Large intestine (tissue), 3 donors: ENCODE results near the gene FSD1. TPM values are rescaled to one million over a fixed set of nuclear protein-coding genes. Genes with fewer than 3 reads are reported as not detected.
"Not testable (repeated sequence)": the region's sequence is repeated elsewhere in the genome, so short reads cannot be mapped to it uniquely, and the experiment has no call there.

Source experiments
- DNase-seq, 2 donors: peaks; one replicate each; pipeline versions ENCODE4 v3.0.0 to v3.0.0-alpha.2; 2013
- H3K27ac ChIP-seq: one replicate; pipeline ENCODE4 v1.5.1; 2013; ENCODE audit warnings: low read length
- H3K27me3 ChIP-seq: 2 replicates; pipeline ENCODE4 v1.6.1; 2013; ENCODE audit warnings: low read length; ENCODE audit not compliant: control insufficient read depth, insufficient read depth
- H3K36me3 ChIP-seq: 2 replicates; pipeline ENCODE4 v1.6.1; 2013; ENCODE audit warnings: low read length; ENCODE audit not compliant: control insufficient read depth, insufficient read depth
- H3K4me1 ChIP-seq: one replicate; pipeline ENCODE4 v1.6.1; 2013; ENCODE audit warnings: low read length; ENCODE audit not compliant: control insufficient read depth, insufficient read depth
- H3K4me3 ChIP-seq: one replicate; pipeline ENCODE4 v1.5.1; 2013; ENCODE audit warnings: low read length
- H3K9me3 ChIP-seq: one replicate; pipeline ENCODE4 v1.6.1; 2013; ENCODE audit warnings: mild to moderate bottlenecking, low read depth, low read length, moderate library complexity; ENCODE audit not compliant: control insufficient read depth
- WGBS: methylation state at CpG from one replicate; pipeline ENCODE4 v1.1.5; 2013; ENCODE audit warnings: low lambda C conversion rate; ENCODE audit not compliant: insufficient coverage; 5-methylcytosine and 5-hydroxymethylcytosine counted together
- polyA plus RNA-seq: library from polyadenylated mRNA; unstranded; fragments of 120-200 nt; gene quantifications from one replicate; pipeline ENCODE4 v1.2.1, GENCODE V29; 2013

FSD1 gene
- polyA plus RNA-seq, 1 donor = 5.1 TPM

- H3K27ac ChIP-seq = no peak overlapping the region
- H3K27me3 ChIP-seq = no peaks in the 10 kb centered on the region
- H3K4me3 ChIP-seq = no peak overlapping the region
- no peak for DNase-seq
- H3K36me3 ChIP-seq = peaks cover 34% of the 10 kb centered on the region
- no peaks in the 10 kb centered on the region for H3K4me1 ChIP-seq
- H3K9me3 ChIP-seq = no peaks in the 10 kb centered on the region
- no CpG with 5 or more reads among the region's 13 CpGs for WGBS
Measured at GRCh38 chr19:4268816-4269430, 35.5 kb upstream of the FSD1 start.

DNA sequence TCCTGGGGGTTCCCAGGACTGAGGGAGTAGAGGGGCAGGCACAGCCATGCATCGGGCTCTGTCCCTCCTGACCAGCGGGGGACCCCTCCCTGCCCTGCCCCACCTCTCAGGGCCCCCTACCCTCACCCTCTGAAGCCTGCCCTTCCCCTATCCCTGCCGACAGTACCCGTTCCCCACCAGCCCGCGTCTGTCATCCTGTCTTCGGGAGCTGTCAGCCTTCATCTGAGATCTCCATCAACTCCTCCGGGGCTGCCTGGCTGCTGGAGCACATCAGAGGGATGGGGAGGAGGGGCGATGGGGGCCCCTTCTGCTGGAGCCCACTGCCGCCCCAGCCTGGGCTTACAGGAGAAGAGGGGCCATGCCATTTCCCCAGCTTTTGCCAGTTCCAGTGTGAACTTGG, 31.5 kb upstream of the FSD1 start:
- no CpG with 5 or more reads among the region's 10 CpGs for WGBS
- Histone ChIP-seq H3K4me1 (no peaks in the 10 kb centered on the region), H3K36me3 (peaks cover 18% of the 10 kb centered on the region), H3K27me3 (peaks cover 11% of the 10 kb centered on the region), H3K4me3 (no peak overlapping the region), H3K9me3 (no peaks in the 10 kb centered on the region), H3K27ac (no peak overlapping the region)
- DNase-seq = no peak

- H3K9me3 ChIP-seq, H3K27ac ChIP-seq: not testable (repeated sequence)
Measured at GRCh38 chr19:4274321-4274686, 30.1 kb upstream of the FSD1 start.

GRCh38 chr19:4277191-4277696, 27.2 kb upstream of the FSD1 start:
- no peak overlapping the region for H3K27ac ChIP-seq
- H3K9me3 ChIP-seq = no peaks in the 10 kb centered on the region
- no peaks in the 10 kb centered on the region for H3K4me1 ChIP-seq
- no peaks in the 10 kb centered on the region for H3K36me3 ChIP-seq
- no peak overlapping the region for H3K4me3 ChIP-seq
- no CpG with 5 or more reads among the region's 16 CpGs for WGBS
- DNase-seq = no peak
- H3K27me3 ChIP-seq = peaks cover 47% of the 10 kb centered on the region

More at GRCh38 chr19:4274321-4274686, 30.1 kb upstream of the FSD1 start:
- H3K4me1 ChIP-seq, DNase-seq, H3K36me3 ChIP-seq, H3K4me3 ChIP-seq: not testable (repeated sequence)
- WGBS = no CpG with 5 or more reads among the region's 6 CpGs
- peaks cover 22% of the 10 kb centered on the region for H3K27me3 ChIP-seq

- peaks cover 51% of the 10 kb centered on the region for H3K27me3 ChIP-seq
- H3K4me1 ChIP-seq = no peaks in the 10 kb centered on the region
- no peak overlapping the region for H3K27ac ChIP-seq
- no peak overlapping the region for H3K4me3 ChIP-seq
- WGBS = no CpG with 5 or more reads among the region's 4 CpGs
- DNase-seq = no peak
- H3K9me3 ChIP-seq = no peaks in the 10 kb centered on the region
- no peaks in the 10 kb centered on the region for H3K36me3 ChIP-seq
Measured at GRCh38 chr19:4278010-4278409, 26.4 kb upstream of the FSD1 start.

DNA sequence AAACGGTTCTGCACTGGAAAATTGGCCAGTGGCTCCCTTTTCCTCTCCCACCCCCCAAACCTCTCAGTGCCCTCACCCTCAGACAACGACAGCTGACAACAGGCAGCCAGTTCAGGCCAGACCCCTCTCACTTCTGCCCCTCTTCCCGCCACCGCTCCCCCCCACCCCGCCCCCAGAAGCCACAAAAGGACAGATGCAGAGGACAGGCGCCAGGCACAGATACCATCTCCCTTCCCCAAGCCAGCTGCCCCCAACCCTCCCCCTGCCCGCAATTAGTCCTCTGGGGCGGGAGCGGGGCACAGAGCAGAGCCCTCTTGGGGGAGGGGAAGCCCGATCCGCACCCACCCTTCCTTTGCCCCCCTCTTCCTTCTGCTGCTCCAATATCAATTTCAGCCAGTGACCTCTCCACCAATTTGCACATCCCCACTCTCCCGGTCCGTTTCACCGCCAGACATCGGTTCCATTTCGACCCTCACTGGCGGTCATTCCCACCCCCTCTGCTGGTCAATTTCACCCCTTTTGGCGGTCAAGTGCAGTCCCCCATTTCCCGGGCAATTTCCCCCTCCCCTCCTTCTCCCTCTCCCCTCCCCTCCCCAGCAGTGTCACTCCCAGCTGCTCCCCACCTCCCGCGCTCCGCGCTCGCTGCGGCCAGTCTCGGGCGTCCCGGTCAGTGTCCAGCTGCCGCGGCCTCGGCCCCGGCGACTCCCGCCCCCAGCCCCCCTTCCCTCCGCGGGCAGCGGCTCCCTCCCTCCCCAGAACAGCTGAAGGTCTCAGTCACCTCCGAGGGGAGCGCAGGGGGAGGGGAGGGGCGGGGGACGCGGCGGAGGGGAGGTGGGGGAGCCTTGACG, 25.8 kb upstream of the FSD1 start, which contains the start of gene SHD:
SHD (plus strand) TSS at position 848 of the 848 bp plus-strand sequence. CDS start 798 bp downstream, outside the sequence.
- no peak for DNase-seq
- Histone ChIP-seq H3K27me3 (peaks cover 52% of the 10 kb centered on the region), H3K36me3 (no peaks in the 10 kb centered on the region), H3K4me3 (peak within 1 kb of the TSS; percentile 10), H3K4me1 (no peaks in the 10 kb centered on the region), H3K9me3 (no peaks in the 10 kb centered on the region), H3K27ac (no peak within 1 kb of the TSS)
- WGBS = 4% methylated on average over 4 of the region's 44 CpGs

GRCh38 chr19:4279267-4279529, 25.2 kb upstream of the FSD1 start:
- no peak overlapping the region for H3K27ac ChIP-seq
- no peaks in the 10 kb centered on the region for H3K36me3 ChIP-seq
- no peaks in the 10 kb centered on the region for H3K4me1 ChIP-seq
- peaks cover 52% of the 10 kb centered on the region for H3K27me3 ChIP-seq
- peak overlapping the region; percentile 10 for H3K4me3 ChIP-seq
- DNase-seq = no peak
- no peaks in the 10 kb centered on the region for H3K9me3 ChIP-seq
- WGBS = no CpG with 5 or more reads among the region's 30 CpGs

- WGBS = 0% methylated on average over 3 of the region's 71 CpGs
- Histone ChIP-seq H3K9me3 (no peaks in the 10 kb centered on the region), H3K27ac (no peak overlapping the region), H3K36me3 (no peaks in the 10 kb centered on the region), H3K4me1 (no peaks in the 10 kb centered on the region), H3K27me3 (peaks cover 52% of the 10 kb centered on the region), H3K4me3 (no peak overlapping the region)
- DNase-seq = no peak
Measured at GRCh38 chr19:4279530-4280422, 24.6 kb upstream of the FSD1 start.

DNA sequence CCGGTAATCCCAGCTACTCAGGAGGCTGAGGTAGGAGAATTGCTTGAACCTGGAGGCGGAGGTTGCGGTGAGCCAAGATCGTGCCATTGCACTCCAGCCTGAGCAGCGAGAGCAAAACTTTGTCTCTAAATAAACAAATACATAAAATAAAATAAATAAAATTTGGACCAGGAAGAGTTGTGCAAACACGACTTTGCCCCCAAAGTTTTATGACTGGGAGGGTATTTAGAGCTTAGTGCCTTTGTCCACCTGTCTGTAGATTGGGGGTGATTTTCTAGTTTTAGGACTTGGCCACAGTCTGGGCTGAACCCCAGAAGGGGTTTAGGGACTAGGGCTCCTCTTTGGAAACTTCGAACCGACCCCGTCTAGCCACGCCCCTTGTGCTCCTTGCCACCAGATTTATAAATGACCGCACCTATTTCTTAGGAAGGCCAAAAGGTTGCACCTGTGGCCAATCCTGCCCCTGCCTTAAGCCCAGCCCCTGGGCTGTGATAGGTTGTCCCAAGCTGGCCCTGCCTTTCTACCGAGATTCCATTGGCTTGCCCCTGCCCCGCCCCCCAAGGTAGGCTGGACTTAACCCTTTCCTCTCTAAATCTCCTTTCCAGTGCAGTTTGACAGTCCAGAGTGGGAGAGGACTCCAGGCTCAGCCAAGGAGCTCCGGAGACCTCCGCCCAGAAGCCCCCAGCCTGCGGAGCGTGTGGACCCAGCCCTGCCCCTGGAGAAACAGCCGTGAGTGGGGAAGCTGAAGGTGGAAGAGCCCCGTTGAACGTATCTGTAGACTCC, 20.0 kb upstream of the FSD1 start:
- Histone ChIP-seq H3K27me3 (peaks cover 29% of the 10 kb centered on the region), H3K4me3 (peak overlapping the region; percentile 39), H3K4me1 (no peaks in the 10 kb centered on the region), H3K9me3 (no peaks in the 10 kb centered on the region), H3K27ac (no peak overlapping the region), H3K36me3 (no peaks in the 10 kb centered on the region)
- DNase-seq = peak; percentile 82 to 90
- WGBS = no CpG with 5 or more reads among the region's 20 CpGs
